Neural progenitor cell (in vitro differentiated cells): ENCODE data around the gene RAVER1.

Experiments
- EZH2phosphoT487 ChIP-seq: fragments of 200-600 bp; sonication (generic); IDR thresholded peaks from 2 replicates; pipeline ENCODE4 v1.6.1; 2017; ENCODE audit warnings: antibody characterized with exemption
- TF ChIP-seq, protein P1 (sequence below): fragments of 200-600 bp; sonication (generic); IDR thresholded peaks from 2 replicates; pipeline ENCODE4 v1.5.1; 2017; ENCODE audit warnings: antibody characterized with exemption, mild to moderate bottlenecking

- TF ChIP-seq, protein P1, sequence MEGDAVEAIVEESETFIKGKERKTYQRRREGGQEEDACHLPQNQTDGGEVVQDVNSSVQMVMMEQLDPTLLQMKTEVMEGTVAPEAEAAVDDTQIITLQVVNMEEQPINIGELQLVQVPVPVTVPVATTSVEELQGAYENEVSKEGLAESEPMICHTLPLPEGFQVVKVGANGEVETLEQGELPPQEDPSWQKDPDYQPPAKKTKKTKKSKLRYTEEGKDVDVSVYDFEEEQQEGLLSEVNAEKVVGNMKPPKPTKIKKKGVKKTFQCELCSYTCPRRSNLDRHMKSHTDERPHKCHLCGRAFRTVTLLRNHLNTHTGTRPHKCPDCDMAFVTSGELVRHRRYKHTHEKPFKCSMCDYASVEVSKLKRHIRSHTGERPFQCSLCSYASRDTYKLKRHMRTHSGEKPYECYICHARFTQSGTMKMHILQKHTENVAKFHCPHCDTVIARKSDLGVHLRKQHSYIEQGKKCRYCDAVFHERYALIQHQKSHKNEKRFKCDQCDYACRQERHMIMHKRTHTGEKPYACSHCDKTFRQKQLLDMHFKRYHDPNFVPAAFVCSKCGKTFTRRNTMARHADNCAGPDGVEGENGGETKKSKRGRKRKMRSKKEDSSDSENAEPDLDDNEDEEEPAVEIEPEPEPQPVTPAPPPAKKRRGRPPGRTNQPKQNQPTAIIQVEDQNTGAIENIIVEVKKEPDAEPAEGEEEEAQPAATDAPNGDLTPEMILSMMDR = no peak
- TF ChIP-seq EZH2phosphoT487 = peak; percentile 73
These were observed 39.5 kb downstream of the RAVER1 start for GRCh38 chr19:10293637-10294367.
